Stimulated activated CD4-positive, alpha-beta T cell treated with anti-CD3 and anti-CD28 coated beads, Interleukin-1b, Interleukin-23, amount 100 ng/mL, for 1 hour (primary cell): ENCODE results near the gene KISS1.

Experiments used
- DNase-seq, 2 donors: peaks; one replicate each; pipeline ENCODE4 v3.0.0-alpha.2; 2020; ENCODE audit warnings: low read depth in 2 of 2

Gene KISS1

GRCh38 chr1:204192046-204192445, 4.2 kb downstream of the KISS1 start:
- no peak for DNase-seq

- no peak for DNase-seq
Observed at GRCh38 chr1:204191456-204191855, 4.8 kb downstream of the KISS1 start.

- DNase-seq = no peak
Observed at GRCh38 chr1:204190212-204191211, 5.8 kb downstream of the KISS1 start.

DNA sequence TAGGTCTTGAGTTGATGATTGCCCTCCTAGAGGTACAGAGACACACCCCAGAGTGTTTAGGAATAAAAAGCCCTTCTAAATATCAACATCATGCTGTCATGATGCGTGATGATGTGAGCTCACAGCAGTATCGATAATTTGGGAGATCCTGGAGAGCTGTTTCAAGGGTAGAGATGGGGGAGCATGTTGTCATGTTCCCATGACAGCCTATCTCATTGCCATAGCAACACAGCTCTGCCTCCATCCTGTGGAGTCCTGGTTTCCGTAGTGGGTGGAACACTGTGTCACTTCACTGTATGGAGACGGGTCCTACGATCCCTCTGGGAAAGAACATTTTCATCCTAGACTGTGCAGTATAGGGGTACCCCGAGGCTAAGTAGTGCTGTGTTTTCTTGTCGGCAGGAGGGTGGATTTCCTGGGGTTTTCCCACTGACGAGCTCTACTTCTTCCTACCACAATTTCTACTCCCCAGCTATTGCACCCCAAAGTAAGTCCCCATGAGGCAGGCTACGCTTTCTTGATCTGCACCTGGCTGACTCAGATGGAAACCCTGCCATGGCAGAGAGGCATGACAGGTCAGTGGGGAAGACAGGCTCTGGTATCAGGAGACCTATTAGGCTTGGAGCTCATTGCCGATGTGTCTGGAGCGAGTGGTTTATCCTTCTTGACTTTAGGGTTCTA, 7.2 kb downstream of the KISS1 start:
- DNase-seq = no peak

- DNase-seq = no peak
Observed at GRCh38 chr1:204186597-204186996, 9.7 kb downstream of the KISS1 start.

- no peak for DNase-seq
Observed at GRCh38 chr1:204181116-204181515, 15.2 kb downstream of the KISS1 start.

GRCh38 chr1:204180133-204180532, 16.2 kb downstream of the KISS1 start:
- DNase-seq = no peak

GRCh38 chr1:204178487-204179281, 17.6 kb downstream of the KISS1 start:
- DNase-seq = no peak

- no peak for DNase-seq
Observed at GRCh38 chr1:204177133-204177532, 19.2 kb downstream of the KISS1 start.

DNA sequence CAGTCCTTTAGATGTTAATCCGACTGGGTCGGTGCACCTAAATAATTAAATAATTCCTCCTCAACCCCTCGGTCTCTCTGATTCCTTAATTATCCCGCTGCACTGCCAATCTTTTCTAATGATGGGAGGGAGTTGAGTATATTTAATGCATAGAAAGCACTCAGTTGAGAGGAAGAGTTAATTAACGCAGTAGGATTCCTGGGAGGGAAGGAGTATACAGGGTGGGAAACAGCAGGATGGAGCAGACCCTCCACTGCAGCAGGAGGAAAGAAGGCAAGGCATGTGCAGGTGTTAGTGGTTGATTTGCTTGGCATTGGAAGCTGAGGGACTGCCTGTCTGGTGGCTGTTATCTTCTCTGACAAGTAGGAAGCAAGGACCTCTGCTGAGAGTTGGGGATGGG, 20.2 kb downstream of the KISS1 start:
- no peak for DNase-seq

DNA sequence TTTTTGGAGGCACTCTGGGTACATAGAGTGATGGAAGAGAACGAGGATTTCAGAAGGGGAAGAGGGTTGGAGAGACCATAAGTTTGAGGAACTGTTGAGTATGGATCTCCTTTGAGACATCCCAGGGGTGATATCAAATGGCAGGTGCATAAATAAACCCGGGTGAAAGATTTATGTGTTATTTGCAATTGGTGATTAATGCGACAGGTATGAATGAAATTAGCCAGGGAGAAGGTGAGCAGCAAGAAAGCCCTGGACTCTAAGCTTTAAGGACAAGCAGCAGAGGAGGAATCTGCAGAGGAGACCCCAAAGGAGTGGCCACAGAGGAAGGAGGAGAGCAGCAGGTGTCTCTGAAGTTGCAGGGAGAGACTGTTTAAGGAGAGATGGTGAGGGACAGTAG, 21.3 kb downstream of the KISS1 start:
- DNase-seq = no peak

GRCh38 chr1:204172404-204173029, 23.8 kb downstream of the KISS1 start:
- DNase-seq = no peak

- DNase-seq = no peak
Observed at GRCh38 chr1:204171751-204172178, 24.5 kb downstream of the KISS1 start.

DNA sequence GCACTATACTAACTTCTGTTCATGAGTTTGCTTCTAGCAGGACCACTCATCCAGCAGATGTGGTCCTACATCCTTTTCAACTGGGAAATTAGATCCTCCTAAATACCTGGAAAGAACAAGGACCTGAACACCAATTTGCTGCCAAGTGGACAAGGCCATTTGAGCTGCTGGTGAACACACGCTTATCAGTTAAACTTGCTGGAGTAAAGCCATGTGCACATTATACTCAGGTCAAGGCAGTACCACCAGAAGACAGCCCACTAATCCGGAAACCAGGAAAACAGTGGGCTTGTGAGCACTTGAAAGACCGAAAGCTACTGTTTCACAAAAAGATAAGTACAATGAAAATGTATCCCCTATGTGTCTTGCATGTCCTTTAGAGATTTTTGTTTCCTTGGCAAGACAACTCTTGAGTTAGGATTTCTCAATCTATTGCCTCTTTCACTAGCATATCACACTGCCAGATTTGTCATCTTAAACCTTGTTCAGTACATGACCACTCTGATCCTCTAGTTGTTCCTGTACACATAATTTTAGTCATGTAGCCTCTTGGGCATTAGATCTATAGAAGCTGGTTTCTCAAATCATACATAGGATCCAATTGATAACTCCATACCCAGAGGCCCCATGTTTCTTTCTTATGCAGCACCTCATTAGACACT, 25.7 kb downstream of the KISS1 start:
- no peak for DNase-seq

- no peak for DNase-seq
Observed at GRCh38 chr1:204169858-204170257, 26.4 kb downstream of the KISS1 start.

GRCh38 chr1:204167730-204168129, 28.6 kb downstream of the KISS1 start:
- DNase-seq = no peak

DNA sequence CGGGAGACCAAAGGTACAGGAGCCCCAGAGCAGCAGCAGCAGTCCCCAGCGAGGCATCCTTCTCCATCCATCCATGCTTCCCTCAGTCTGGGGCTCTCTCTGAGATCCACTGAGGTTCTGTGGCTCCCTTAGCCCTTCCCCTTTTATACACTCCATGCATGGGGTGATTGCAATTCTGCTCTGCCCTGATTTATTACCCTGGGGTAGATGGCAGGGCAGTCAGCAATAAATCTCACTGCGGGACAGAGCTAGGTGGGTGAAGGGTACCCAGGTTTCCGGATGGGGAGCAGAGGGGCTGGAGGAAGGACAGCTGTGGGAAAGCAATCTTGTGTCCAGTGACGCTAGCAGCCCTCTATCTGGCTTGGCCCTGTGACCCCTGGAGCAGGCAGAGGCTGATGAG, 30.1 kb downstream of the KISS1 start, which contains the start of gene REN:
REN (minus strand) TSS at position 119 of the 400 bp plus-strand sequence; CDS start at position 75, 44 bp downstream.
- DNase-seq = no peak

- peak; percentile 35 to 71 for DNase-seq
Observed at GRCh38 chr1:204162494-204163074, 33.7 kb downstream of the KISS1 start.

GRCh38 chr1:204161609-204162493, 34.4 kb downstream of the KISS1 start:
- no peak for DNase-seq
